Activated T-helper 1 cell treated with anti-CD3 and anti-CD28 coated beads, Interleukin-2, amount 50 U/mL, for 16 hours (primary cell): ENCODE measurements around the gene TCF15.
"Not testable (repeated sequence)": the region's sequence is repeated elsewhere in the genome, so short reads cannot be mapped to it uniquely, and the experiment has no call there.

Experiments used
- DNase-seq, 2 donors: peaks; one replicate each; pipeline ENCODE4 v3.0.0-alpha.2; 2020; ENCODE audit warnings: low read depth in 1 of 2, low spot score in 1 of 2

The TCF15 gene

GRCh38 chr20:584161-584970 lies 25.7 kb downstream of the TCF15 start:
- no peak for DNase-seq

GRCh38 chr20:582204-582603 lies 27.9 kb downstream of the TCF15 start:
- DNase-seq: no peak

- DNase-seq: not testable (repeated sequence)
Observed at GRCh38 chr20:578940-579690, 31.0 kb downstream of the TCF15 start.

- no peak for DNase-seq
Observed at GRCh38 chr20:577167-577791, 32.8 kb downstream of the TCF15 start.

GRCh38 chr20:576156-576555 lies 34.0 kb downstream of the TCF15 start:
- DNase-seq: no peak

- no peak for DNase-seq
Observed at GRCh38 chr20:575230-575629, 34.9 kb downstream of the TCF15 start.

GRCh38 chr20:574297-574942 lies 35.7 kb downstream of the TCF15 start:
- no peak for DNase-seq

- DNase-seq: no peak
Observed at GRCh38 chr20:573414-574296, 36.5 kb downstream of the TCF15 start.

GRCh38 chr20:572727-573126 lies 37.4 kb downstream of the TCF15 start:
- no peak for DNase-seq

- no peak for DNase-seq
Observed at GRCh38 chr20:571754-572441, 38.2 kb downstream of the TCF15 start.

GRCh38 chr20:568673-569415 lies 41.3 kb downstream of the TCF15 start:
- DNase-seq: no peak

GRCh38 chr20:568097-568652 lies 41.9 kb downstream of the TCF15 start:
- DNase-seq: no peak

GRCh38 chr20:564192-564591 lies 45.9 kb downstream of the TCF15 start:
- DNase-seq: no peak

GRCh38 chr20:563187-563586 lies 46.9 kb downstream of the TCF15 start:
- DNase-seq: no peak

GRCh38 chr20:562232-562897 lies 47.7 kb downstream of the TCF15 start:
- no peak for DNase-seq

- peak; percentile 7 to 13 for DNase-seq
Observed at GRCh38 chr20:561437-562231, 48.5 kb downstream of the TCF15 start.

- DNase-seq: no peak
Observed at GRCh38 chr20:560680-561079, 49.4 kb downstream of the TCF15 start.

- DNase-seq: no peak
Observed at GRCh38 chr20:558117-558516, 52.0 kb downstream of the TCF15 start.
